Brain pericyte (primary cell): ENCODE data around the gene NAT8L.

ENCODE experiments used
- DNase-seq: peaks from one replicate; pipeline ENCODE4 v3.0.0-alpha.2; 2012; ENCODE audit warnings: low read depth, low spot score

Gene NAT8L

GRCh38 chr4:2092669-2093053 lies 33.5 kb downstream of the NAT8L start:
- no peak for DNase-seq

GRCh38 chr4:2093265-2093664 lies 34.1 kb downstream of the NAT8L start:
- DNase-seq = no peak

GRCh38 chr4:2094545-2094944 lies 35.4 kb downstream of the NAT8L start:
- DNase-seq = no peak

GRCh38 chr4:2095236-2096072 lies 36.3 kb downstream of the NAT8L start:
- DNase-seq = no peak

GRCh38 chr4:2096073-2096609 lies 37.0 kb downstream of the NAT8L start:
- no peak for DNase-seq

GRCh38 chr4:2101346-2102044 lies 42.4 kb downstream of the NAT8L start:
- no peak for DNase-seq

- DNase-seq = no peak
Measured at GRCh38 chr4:2102045-2102883, 43.1 kb downstream of the NAT8L start.

- DNase-seq = no peak
Measured at GRCh38 chr4:2103127-2103842, 44.2 kb downstream of the NAT8L start.

- DNase-seq = no peak
Measured at GRCh38 chr4:2103843-2104547, 44.9 kb downstream of the NAT8L start.

- DNase-seq = no peak
Measured at GRCh38 chr4:2104556-2105345, 45.6 kb downstream of the NAT8L start.

- DNase-seq = no peak
Measured at GRCh38 chr4:2105559-2105958, 46.4 kb downstream of the NAT8L start.

- no peak for DNase-seq
Measured at GRCh38 chr4:2116687-2117400, 57.7 kb downstream of the NAT8L start.
